Tibial nerve (tissue), 4 donors: ENCODE data around the gene EEIG2. TPM values are rescaled to one million over a fixed set of nuclear protein-coding genes. Genes with fewer than 3 reads are reported as not detected.
A peak's percentile ranks its signal among the peaks of the same experiment; 100 is the strongest.

Source experiments
- DNase-seq, 2 donors: peaks; one replicate each; pipeline ENCODE4 v3.0.0-alpha.2; 2019; ENCODE audit warnings: low spot score in 2 of 2
- H3K27ac ChIP-seq, 4 donors: fragments of 200-600 bp; sonication (generic) in 3 of 4; one replicate each; pipeline ENCODE4 v1.5.1; 2017 to 2019; ENCODE audit warnings: mild to moderate bottlenecking in 1 of 4
- H3K27me3 ChIP-seq, 2 donors: fragments of 200-600 bp; sonication (generic) in 1 of 2; one replicate each; pipeline versions ENCODE4 v1.5.1 to v1.6.0; 2017 to 2019
- H3K36me3 ChIP-seq, 3 donors: fragments of 200-600 bp; sonication (generic); one replicate each; pipeline ENCODE4 v1.5.1; 2018 to 2019
- H3K4me1 ChIP-seq, 4 donors: fragments of 200-600 bp; sonication (generic) in 3 of 4; one replicate each; pipeline ENCODE4 v1.5.1; 2017 to 2019
- H3K4me3 ChIP-seq, 4 donors: fragments of 200-600 bp; sonication (generic) in 3 of 4; one replicate each; pipeline ENCODE4 v1.5.1; 2017 to 2019; ENCODE audit warnings: mild to moderate bottlenecking in 1 of 4, moderate library complexity in 1 of 4
- H3K9me3 ChIP-seq, 4 donors: fragments of 200-600 bp; sonication (generic) in 3 of 4; one replicate each; pipeline ENCODE4 v1.5.1; 2017 to 2019
- EP300 ChIP-seq, 2 donors: sonication (generic); formaldehyde crosslinking; IDR thresholded peaks; one replicate each; pipeline ENCODE4 v1.6.1; 2017; ENCODE audit warnings: antibody characterized with exemption in 2 of 2, mild to moderate bottlenecking in 1 of 2
- POLR2A ChIP-seq, 2 donors: fragments of 450-650 bp; IDR thresholded peaks; one replicate each; pipeline ENCODE4 v1.6.1; 2017; ENCODE audit warnings: antibody characterized with exemption in 2 of 2, mild to moderate bottlenecking in 2 of 2, moderate library complexity in 2 of 2
- WGBS, 2 donors: methylation state at CpG; one replicate each; pipeline ENCODE4 v1.1.5; 2018; 5-methylcytosine and 5-hydroxymethylcytosine counted together
- total RNA-seq, 4 donors: library from RNA; depleted of rRNA; stranded (reverse); fragments of >200 nt; gene quantifications; one replicate each; pipeline ENCODE4 v1.1.0, GENCODE V29; 2016
- TF ChIP-seq, protein P1 (sequence below), 5 experiments: fragments of 200-600 bp in 3 of 5; fragments of 450-650 bp in 2 of 5; sonication (generic) in 3 of 5; IDR thresholded peaks; one replicate each; pipeline ENCODE4 v1.5.1; 2016 to 2019; ENCODE audit warnings: antibody characterized with exemption in 5 of 5, mild to moderate bottlenecking in 3 of 5, moderate library complexity in 2 of 5

Gene EEIG2
- total RNA-seq, 4 donors from 2014 or later = 14.1 to 20.5 (median 18.1) TPM

- no peak overlapping the region for H3K4me3 ChIP-seq
- peaks cover 0 to 17% (median 0%) of the 10 kb centered on the region in 4 donors for H3K4me1 ChIP-seq
- no peak for DNase-seq
- WGBS, 2 donors = 64 to 67% methylated on average over 4 of the region's 4 CpGs
- peaks cover 0 to 14% (median 0%) of the 10 kb centered on the region in 3 donors for H3K36me3 ChIP-seq
- no peaks in the 10 kb centered on the region for H3K9me3 ChIP-seq
- H3K27ac ChIP-seq = no peak overlapping the region
- TF ChIP-seq, protein P1, sequence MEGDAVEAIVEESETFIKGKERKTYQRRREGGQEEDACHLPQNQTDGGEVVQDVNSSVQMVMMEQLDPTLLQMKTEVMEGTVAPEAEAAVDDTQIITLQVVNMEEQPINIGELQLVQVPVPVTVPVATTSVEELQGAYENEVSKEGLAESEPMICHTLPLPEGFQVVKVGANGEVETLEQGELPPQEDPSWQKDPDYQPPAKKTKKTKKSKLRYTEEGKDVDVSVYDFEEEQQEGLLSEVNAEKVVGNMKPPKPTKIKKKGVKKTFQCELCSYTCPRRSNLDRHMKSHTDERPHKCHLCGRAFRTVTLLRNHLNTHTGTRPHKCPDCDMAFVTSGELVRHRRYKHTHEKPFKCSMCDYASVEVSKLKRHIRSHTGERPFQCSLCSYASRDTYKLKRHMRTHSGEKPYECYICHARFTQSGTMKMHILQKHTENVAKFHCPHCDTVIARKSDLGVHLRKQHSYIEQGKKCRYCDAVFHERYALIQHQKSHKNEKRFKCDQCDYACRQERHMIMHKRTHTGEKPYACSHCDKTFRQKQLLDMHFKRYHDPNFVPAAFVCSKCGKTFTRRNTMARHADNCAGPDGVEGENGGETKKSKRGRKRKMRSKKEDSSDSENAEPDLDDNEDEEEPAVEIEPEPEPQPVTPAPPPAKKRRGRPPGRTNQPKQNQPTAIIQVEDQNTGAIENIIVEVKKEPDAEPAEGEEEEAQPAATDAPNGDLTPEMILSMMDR (IDR thresholded peaks at IDR 0.05) = no peak
- TF ChIP-seq POLR2A (IDR thresholded peaks at IDR 0.05) (no peak), EP300 (IDR thresholded peaks at IDR 0.05) (no peak)
- H3K27me3 ChIP-seq = no peaks in the 10 kb centered on the region
Observed at GRCh38 chr1:108600504-108600903, 40.6 kb downstream of the EEIG2 start.

DNA sequence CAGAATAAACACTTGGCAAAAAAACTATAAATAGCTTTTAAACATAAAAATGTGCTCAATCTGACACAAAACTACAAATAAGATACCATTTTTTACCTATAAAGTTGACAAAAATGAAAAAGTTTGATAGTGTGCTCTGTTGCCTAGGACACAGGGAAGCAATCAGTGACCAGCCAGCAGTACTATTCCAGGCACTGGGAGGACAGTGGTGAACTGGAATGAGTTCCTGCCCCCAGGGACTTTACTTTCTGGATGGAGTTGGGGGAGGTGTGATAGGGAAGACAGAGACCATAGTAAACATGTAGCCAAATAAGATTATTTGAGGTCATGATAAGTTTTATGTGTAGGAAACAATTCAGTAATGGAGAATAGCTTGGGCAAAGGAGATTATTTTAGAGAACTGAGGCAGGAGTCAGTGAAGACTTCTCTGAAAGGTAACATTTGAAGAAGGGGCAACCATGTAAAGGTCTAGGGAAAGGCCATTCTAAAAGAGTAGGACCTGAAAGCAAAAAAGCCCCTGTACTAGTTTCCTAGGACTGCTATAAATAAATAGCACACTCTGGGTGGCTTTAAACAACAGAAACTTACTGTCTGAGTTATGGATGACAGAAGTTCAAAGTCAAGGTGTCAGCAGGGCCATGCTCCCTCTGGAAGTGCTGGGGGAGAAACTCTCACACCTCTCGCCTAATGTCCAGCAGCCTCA, 42.0 kb downstream of the EEIG2 start:
- no peak for DNase-seq
- peaks cover 0 to 14% (median 0%) of the 10 kb centered on the region in 3 donors for H3K36me3 ChIP-seq
- no peaks in the 10 kb centered on the region for H3K27me3 ChIP-seq
- no peak overlapping the region for H3K27ac ChIP-seq
- whole genome bisulfite sequencing, 2 donors = 88 to 95% methylated on average over 1 of the region's 1 CpG
- TF ChIP-seq EP300 (IDR thresholded peaks at IDR 0.05) = no peak
- TF ChIP-seq POLR2A (IDR thresholded peaks at IDR 0.05) = no peak
- TF ChIP-seq, protein P1 (IDR thresholded peaks at IDR 0.05) = no peak
- no peaks in the 10 kb centered on the region for H3K9me3 ChIP-seq
- peaks cover 0 to 4% (median 0%) of the 10 kb centered on the region in 4 donors for H3K4me1 ChIP-seq
- H3K4me3 ChIP-seq = no peak overlapping the region

DNA sequence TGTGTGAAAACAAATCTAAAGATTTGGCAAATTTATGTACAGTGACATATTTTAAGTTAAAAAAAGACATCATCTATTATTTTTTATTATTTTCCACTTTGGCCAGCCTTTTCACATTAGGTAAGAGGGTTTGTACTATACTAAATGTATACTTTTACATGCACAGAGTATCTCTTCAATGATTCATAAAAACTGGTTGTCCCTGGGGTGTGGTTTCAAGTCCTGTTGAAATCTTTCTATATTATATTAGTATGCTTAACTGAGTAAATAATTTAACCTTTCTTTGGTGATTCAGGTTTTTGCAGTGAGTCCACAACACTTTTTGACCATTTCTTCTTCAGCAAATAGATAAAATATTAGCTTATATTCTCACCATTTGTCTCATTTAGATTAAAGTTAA, 45.7 kb downstream of the EEIG2 start:
- H3K4me3 ChIP-seq = no peak overlapping the region
- TF ChIP-seq, protein P1 (IDR thresholded peaks at IDR 0.05) = no peak
- TF ChIP-seq POLR2A (IDR thresholded peaks at IDR 0.05) (no peak), EP300 (IDR thresholded peaks at IDR 0.05) (no peak)
- no peak for DNase-seq
- H3K4me1 ChIP-seq = peaks cover 0 to 8% (median 0%) of the 10 kb centered on the region in 4 donors
- peaks cover 0 to 18% (median 0%) of the 10 kb centered on the region in 3 donors for H3K36me3 ChIP-seq
- H3K27ac ChIP-seq = no peak overlapping the region
- no peaks in the 10 kb centered on the region for H3K27me3 ChIP-seq
- no peaks in the 10 kb centered on the region for H3K9me3 ChIP-seq

GRCh38 chr1:108606478-108606877, 46.6 kb downstream of the EEIG2 start:
- H3K4me1 ChIP-seq = peaks cover 0 to 8% (median 0%) of the 10 kb centered on the region in 4 donors
- no peaks in the 10 kb centered on the region for H3K27me3 ChIP-seq
- no peak for DNase-seq
- H3K4me3 ChIP-seq = no peak overlapping the region
- H3K27ac ChIP-seq = no peak overlapping the region
- H3K36me3 ChIP-seq = peaks cover 0 to 18% (median 0%) of the 10 kb centered on the region in 3 donors
- no peaks in the 10 kb centered on the region for H3K9me3 ChIP-seq
- TF ChIP-seq, protein P1 (IDR thresholded peaks at IDR 0.05) = no peak
- no peak for TF ChIP-seq EP300 (IDR thresholded peaks at IDR 0.05)
- TF ChIP-seq POLR2A (IDR thresholded peaks at IDR 0.05) = no peak

GRCh38 chr1:108609483-108610049, 49.7 kb downstream of the EEIG2 start:
- Histone ChIP-seq H3K4me1 (peaks cover 0 to 8% (median 0%) of the 10 kb centered on the region in 4 donors), H3K36me3 (peaks cover 0 to 27% (median 0%) of the 10 kb centered on the region in 3 donors), H3K4me3 (no peak overlapping the region), H3K27me3 (no peaks in the 10 kb centered on the region), H3K27ac (peak overlapping the region in 2 of 4 donors; percentile 2 to 57), H3K9me3 (no peaks in the 10 kb centered on the region)
- DNase-seq = no peak
- WGBS, 2 donors = 50 to 59% methylated on average over 11 of the region's 11 CpGs
- TF ChIP-seq, protein P1 (IDR thresholded peaks at IDR 0.05) = no peak
- no peak for TF ChIP-seq EP300 (IDR thresholded peaks at IDR 0.05)
- no peak for TF ChIP-seq POLR2A (IDR thresholded peaks at IDR 0.05)
